Mesenchymal stem cell (in vitro differentiated cells and primary cell): ENCODE results near the gene GIPC3.

Experiments used
- DNase-seq: peaks from one replicate; pipeline ENCODE4 v3.0.0-alpha.2; 2013
- H2AFZ ChIP-seq: one replicate; pipeline ENCODE4 v1.6.1; 2013; ENCODE audit warnings: low read depth, mild to moderate bottlenecking, control low read depth, inconsistent platforms, low read length, moderate library complexity
- H2AK5ac ChIP-seq: 2 replicates; pipeline ENCODE4 v1.6.1; 2013; ENCODE audit warnings: low read length, moderate library complexity, mild to moderate bottlenecking, inconsistent platforms; ENCODE audit not compliant: severe bottlenecking
- H2BK120ac ChIP-seq: one replicate; pipeline ENCODE4 v1.6.1; 2013; ENCODE audit warnings: low read depth, mild to moderate bottlenecking, inconsistent platforms, low read length, moderate library complexity
- H2BK12ac ChIP-seq, 2 experiments: one replicate each; pipeline ENCODE4 v1.6.1; 2013; ENCODE audit warnings: inconsistent platforms in 2 of 2, low read length in 2 of 2, mild to moderate bottlenecking in 2 of 2, moderate library complexity in 2 of 2, control low read depth in 1 of 2
- H2BK15ac ChIP-seq: one replicate; pipeline ENCODE4 v1.6.1; 2013; ENCODE audit warnings: mild to moderate bottlenecking, low read depth, inconsistent platforms; ENCODE audit not compliant: poor library complexity, severe bottlenecking
- H2BK5ac ChIP-seq: 2 replicates; pipeline ENCODE4 v1.6.1; 2013; ENCODE audit warnings: low read depth, mild to moderate bottlenecking, low read length, control low read depth, inconsistent platforms; ENCODE audit not compliant: poor library complexity, severe bottlenecking
- H3K14ac ChIP-seq, 2 experiments: one replicate each; pipeline ENCODE4 v1.6.1; 2013; ENCODE audit warnings: inconsistent platforms in 2 of 2, low read length in 2 of 2, control low read depth in 1 of 2, mild to moderate bottlenecking in 1 of 2, moderate library complexity in 1 of 2
- H3K18ac ChIP-seq, 2 experiments: one replicate each; pipeline ENCODE4 v1.6.1; 2013; ENCODE audit warnings: inconsistent platforms in 2 of 2, low read length in 2 of 2, control low read depth in 1 of 2, low read depth in 1 of 2, mild to moderate bottlenecking in 1 of 2
- H3K23ac ChIP-seq, 2 experiments: one replicate each; pipeline ENCODE4 v1.6.1; 2013; ENCODE audit warnings: inconsistent platforms in 2 of 2, low read length in 2 of 2, mild to moderate bottlenecking in 2 of 2, moderate library complexity in 2 of 2, control low read depth in 1 of 2
- H3K27ac ChIP-seq: 2 replicates; pipeline ENCODE4 v1.5.1; 2013; ENCODE audit warnings: mild to moderate bottlenecking, moderate library complexity, low read length, control low read depth, inconsistent platforms; ENCODE audit not compliant: poor library complexity, severe bottlenecking
- H3K27me3 ChIP-seq, 2 experiments: 2 replicates each; pipeline versions ENCODE4 v1.6.1 to v1.7.0; 2013; ENCODE audit warnings: low read length in 2 of 2, mild to moderate bottlenecking in 2 of 2, moderate library complexity in 2 of 2, control low read depth in 1 of 2, inconsistent platforms in 1 of 2; ENCODE audit not compliant: control insufficient read depth in 1 of 2, insufficient read depth in 1 of 2
- H3K36me3 ChIP-seq, 2 experiments: 2 replicates each; pipeline versions ENCODE4 v1.6.1 to v1.7.0; 2013; ENCODE audit warnings: low read length in 2 of 2, control low read depth in 1 of 2, inconsistent platforms in 1 of 2, low read depth in 1 of 2, mild to moderate bottlenecking in 1 of 2; ENCODE audit not compliant: insufficient read depth in 2 of 2, control insufficient read depth in 1 of 2
- H3K4ac ChIP-seq, 2 experiments: one replicate each; pipeline ENCODE4 v1.6.1; 2013; ENCODE audit warnings: inconsistent platforms in 2 of 2, low read length in 2 of 2, mild to moderate bottlenecking in 2 of 2, moderate library complexity in 2 of 2, control low read depth in 1 of 2, low read depth in 1 of 2
- H3K4me1 ChIP-seq: 2 replicates; pipeline ENCODE4 v1.6.1; 2013; ENCODE audit warnings: low read depth, low read length, control low read depth; ENCODE audit not compliant: control insufficient read depth, insufficient read depth
- H3K4me2 ChIP-seq: 2 replicates; pipeline ENCODE4 v1.6.1; 2013; ENCODE audit warnings: low read length, mild to moderate bottlenecking, inconsistent platforms; ENCODE audit not compliant: poor library complexity, severe bottlenecking
- H3K4me3 ChIP-seq, 2 experiments: 2 replicates each; pipeline versions ENCODE4 v1.5.1 to v1.7.0; 2013; ENCODE audit warnings: low read length in 2 of 2, mild to moderate bottlenecking in 2 of 2, control low read depth in 1 of 2, low read depth in 1 of 2; ENCODE audit not compliant: insufficient read depth in 1 of 2
- H3K79me1 ChIP-seq: replicated peaks from 2 replicates; pipeline ENCODE4 v1.6.1; 2013; ENCODE audit warnings: mild to moderate bottlenecking, control low read depth, low read length, inconsistent platforms; ENCODE audit not compliant: poor library complexity, severe bottlenecking
- H3K9ac ChIP-seq: 2 replicates; pipeline ENCODE4 v1.7.0; 2013; ENCODE audit warnings: mild to moderate bottlenecking, low read length, moderate library complexity
- H3K9me3 ChIP-seq: 2 replicates; pipeline ENCODE4 v1.7.0; 2013; ENCODE audit warnings: mild to moderate bottlenecking, low read length; ENCODE audit not compliant: control insufficient read depth
- H4K8ac ChIP-seq: one replicate; pipeline ENCODE4 v1.6.1; 2013; ENCODE audit warnings: inconsistent platforms, mild to moderate bottlenecking, low read length, moderate library complexity
- H4K91ac ChIP-seq: one replicate; pipeline ENCODE4 v1.6.1; 2013; ENCODE audit warnings: mild to moderate bottlenecking, low read length, inconsistent platforms
- WGBS: methylation state at CpG from one replicate; pipeline ENCODE4 v1.1.7; 2013; ENCODE audit warnings: mixed read lengths; 5-methylcytosine and 5-hydroxymethylcytosine counted together

The GIPC3 gene

GRCh38 chr19:3572855-3573161 lies 12.5 kb upstream of the GIPC3 start, which contains the start of gene HMG20B:
Gene HMG20B, plus strand, starts transcription at chr19:3572944. Its CDS starts 366 bp downstream, at chr19:3573310.
- H3K9ac ChIP-seq, result peak within 1 kb of the TSS; percentile 87

DNA sequence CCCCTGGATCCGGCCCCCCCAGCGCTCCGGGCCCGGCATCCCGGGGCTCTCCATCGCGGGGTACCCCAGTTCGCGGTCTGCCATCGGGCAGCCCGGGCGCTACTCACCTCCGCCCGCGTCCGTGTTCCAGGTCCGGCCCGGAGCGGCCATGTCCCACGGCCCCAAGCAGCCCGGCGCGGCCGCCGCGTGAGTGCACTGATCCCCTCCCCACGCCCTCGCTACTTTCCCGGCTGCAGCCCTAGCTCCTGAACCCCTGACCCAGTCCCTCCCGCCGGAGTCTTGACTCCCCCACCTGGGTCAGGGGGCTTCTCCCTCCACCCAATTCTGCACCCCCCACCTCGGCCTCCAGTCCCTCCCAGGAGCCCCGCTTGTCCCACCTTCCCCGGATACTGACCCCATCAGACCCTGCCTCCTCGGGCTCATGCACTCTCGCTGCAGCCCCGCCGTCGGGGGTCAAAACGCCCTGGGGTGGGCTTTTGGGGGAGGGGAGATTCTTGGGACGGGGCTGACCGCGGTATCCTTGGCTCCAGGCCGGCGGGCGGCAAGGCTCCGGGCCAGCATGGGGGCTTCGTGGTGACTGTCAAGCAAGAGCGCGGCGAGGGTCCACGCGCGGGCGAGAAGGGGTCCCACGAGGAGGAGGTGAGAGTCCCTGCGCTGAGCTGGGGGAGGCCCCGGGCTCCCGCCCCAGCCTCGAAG lies 12.0 kb upstream of the GIPC3 start:
- peak overlapping the region; percentile 30 for H4K8ac ChIP-seq
- H3K27me3 ChIP-seq, result no peaks in the 10 kb centered on the region
- H3K9me3 ChIP-seq, result no peaks in the 10 kb centered on the region
- peak overlapping the region in 1 of 2 experiments; percentile 84 for H3K23ac ChIP-seq
- H3K27ac ChIP-seq, result no peak overlapping the region
- peak overlapping the region; percentile 89 for H2BK15ac ChIP-seq
- no peak for DNase-seq
- H3K14ac ChIP-seq, result peak overlapping the region; percentile 58 to 68
- H2AK5ac ChIP-seq, result no peak overlapping the region
- H3K36me3 ChIP-seq, result peaks cover 15 to 42% of the 10 kb centered on the region in 2 experiments
- H3K18ac ChIP-seq, result peak overlapping the region; percentile 77
- under 1% methylated on average over 52 of the region's 60 CpGs for WGBS
- peak overlapping the region; percentile 87 for H4K91ac ChIP-seq
- peak overlapping the region in 1 of 2 experiments; percentile 86 for H3K4ac ChIP-seq
- H3K79me1 ChIP-seq, result peaks cover 21% of the 10 kb centered on the region
- peak overlapping the region; percentile 98 for H3K4me2 ChIP-seq
- peak overlapping the region in 1 of 2 experiments; percentile 55 for H2BK12ac ChIP-seq
- H3K4me3 ChIP-seq, result peak overlapping the region; percentile 83 to 89
- H2BK5ac ChIP-seq, result peak overlapping the region; percentile 24
- peak overlapping the region; percentile 87 for H3K9ac ChIP-seq
- no peak overlapping the region for H2BK120ac ChIP-seq
- no peak overlapping the region for H2AFZ ChIP-seq
- peaks cover 29% of the 10 kb centered on the region for H3K4me1 ChIP-seq

More at GRCh38 chr19:3572855-3573161, 12.5 kb upstream of the GIPC3 start, which contains the start of gene HMG20B:
- Histone ChIP-seq H2BK15ac (peak within 1 kb of the TSS; percentile 96), H3K27me3 (no peaks in the 10 kb centered on the region), H3K14ac (peak within 1 kb of the TSS; percentile 58 to 71), H3K18ac (peak within 1 kb of the TSS; percentile 89 to 95), H3K36me3 (peaks cover 15 to 37% of the 10 kb centered on the region in 2 experiments), H3K9me3 (no peaks in the 10 kb centered on the region), H3K4me3 (peak within 1 kb of the TSS; percentile 83 to 89), H3K4me2 (peak within 1 kb of the TSS; percentile 99), H3K79me1 (peaks cover 21% of the 10 kb centered on the region), H2BK5ac (peak within 1 kb of the TSS; percentile 24), H2BK120ac (peak within 1 kb of the TSS; percentile 94), H3K4me1 (peaks cover 29% of the 10 kb centered on the region), H3K23ac (peak within 1 kb of the TSS in 1 of 2 experiments; percentile 93), H3K27ac (peak within 1 kb of the TSS; percentile 41), H2BK12ac (peak within 1 kb of the TSS in 1 of 2 experiments; percentile 55), H4K8ac (peak within 1 kb of the TSS; percentile 98), H3K4ac (peak within 1 kb of the TSS; percentile 46 to 99), H2AFZ (peak within 1 kb of the TSS; percentile 54), H2AK5ac (peak within 1 kb of the TSS; percentile 90), H4K91ac (peak within 1 kb of the TSS; percentile 87)
- WGBS, result 1% methylated on average over 20 of the region's 30 CpGs
- DNase-seq, result no peak

DNA sequence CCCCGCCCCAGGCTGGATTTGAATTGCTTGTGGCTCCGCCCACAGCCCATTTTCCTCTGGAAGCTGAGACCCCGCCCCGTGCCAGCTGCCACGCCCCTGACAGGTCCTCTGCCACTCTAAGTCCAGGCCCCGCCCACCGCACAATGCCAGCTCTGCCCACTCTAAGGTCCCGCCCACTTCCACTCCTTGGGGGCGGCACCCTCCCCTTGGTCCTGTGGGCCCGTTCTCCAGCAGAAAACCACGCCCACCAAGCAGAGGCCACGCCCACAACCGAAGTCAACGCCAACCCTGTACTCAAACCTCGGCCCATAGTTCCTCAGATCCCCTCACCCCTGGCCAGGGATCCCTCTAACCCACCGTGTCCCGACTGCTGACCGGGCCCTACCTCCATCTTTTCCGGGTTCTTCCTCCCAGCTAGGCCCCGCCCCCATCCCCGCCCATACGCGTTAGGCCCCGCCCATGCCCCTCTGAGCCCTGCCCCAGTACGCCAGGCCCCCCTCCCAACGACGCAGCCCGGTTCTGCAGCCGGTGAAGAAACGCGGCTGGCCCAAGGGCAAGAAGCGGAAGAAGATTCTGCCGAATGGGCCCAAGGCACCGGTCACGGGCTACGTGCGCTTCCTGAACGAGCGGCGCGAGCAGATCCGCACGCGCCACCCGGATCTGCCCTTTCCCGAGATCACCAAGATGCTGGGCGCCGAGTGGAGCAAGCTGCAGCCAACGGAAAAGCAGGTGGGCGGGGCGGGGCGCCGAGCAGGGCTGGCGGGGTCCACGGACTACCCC lies 11.2 kb upstream of the GIPC3 start:
- peak overlapping the region; percentile 83 to 89 for H3K4me3 ChIP-seq
- H4K91ac ChIP-seq, result peak overlapping the region; percentile 61
- peak overlapping the region; percentile 89 for H2BK15ac ChIP-seq
- no peak overlapping the region for H2AFZ ChIP-seq
- peaks cover 15 to 49% of the 10 kb centered on the region in 2 experiments for H3K36me3 ChIP-seq
- peaks cover 28% of the 10 kb centered on the region for H3K4me1 ChIP-seq
- 60% methylated on average over 51 of the region's 55 CpGs for WGBS
- no peak overlapping the region for H3K27ac ChIP-seq
- H3K18ac ChIP-seq, result no peak overlapping the region
- peak; percentile 96 for DNase-seq
- H3K4ac ChIP-seq, result no peak overlapping the region
- peak overlapping the region; percentile 80 for H4K8ac ChIP-seq
- no peaks in the 10 kb centered on the region for H3K9me3 ChIP-seq
- H3K4me2 ChIP-seq, result peak overlapping the region; percentile 98
- no peak overlapping the region for H3K14ac ChIP-seq
- H3K79me1 ChIP-seq, result peaks cover 21% of the 10 kb centered on the region
- no peak overlapping the region for H2BK12ac ChIP-seq
- peak overlapping the region; percentile 34 for H2BK120ac ChIP-seq
- no peaks in the 10 kb centered on the region for H3K27me3 ChIP-seq
- no peak overlapping the region for H3K9ac ChIP-seq
- H2AK5ac ChIP-seq, result no peak overlapping the region
- no peak overlapping the region for H2BK5ac ChIP-seq
- H3K23ac ChIP-seq, result no peak overlapping the region

GRCh38 chr19:3575260-3575741 lies 10.0 kb upstream of the GIPC3 start:
- Histone ChIP-seq H3K4me1 (peaks cover 31% of the 10 kb centered on the region), H3K27ac (no peak overlapping the region), H2BK12ac (peak overlapping the region in 1 of 2 experiments; percentile 15), H3K9me3 (no peaks in the 10 kb centered on the region), H3K36me3 (peaks cover 15 to 50% of the 10 kb centered on the region in 2 experiments), H3K23ac (no peak overlapping the region), H3K4me2 (no peak overlapping the region), H3K14ac (no peak overlapping the region), H2BK5ac (no peak overlapping the region), H3K27me3 (no peaks in the 10 kb centered on the region), H2AK5ac (no peak overlapping the region), H3K79me1 (peaks cover 21% of the 10 kb centered on the region), H2AFZ (no peak overlapping the region), H4K8ac (no peak overlapping the region), H3K9ac (no peak overlapping the region), H3K18ac (no peak overlapping the region), H2BK120ac (no peak overlapping the region), H4K91ac (no peak overlapping the region), H3K4ac (no peak overlapping the region), H2BK15ac (no peak overlapping the region), H3K4me3 (no peak overlapping the region)
- 86% methylated on average over 19 of the region's 19 CpGs for WGBS
- peak; percentile 63 for DNase-seq
